HG03095 (cell line): Measurements from ENCODE around the gene CCT8L2.
"Not testable (repeated sequence)": the region's sequence is repeated elsewhere in the genome, so short reads cannot be mapped to it uniquely, and the experiment has no call there.

ENCODE experiments used
- ATAC-seq: cut with Tn5 transposase; IDR thresholded peaks from one replicate; pipeline ENCODE4 v1.9.1; 2021; ENCODE audit warnings: moderate library complexity; ENCODE audit not compliant: unreplicated experiment

The CCT8L2 gene

GRCh38 chr22:16592710-16593109 lies at the start of gene CCT8L2:
Gene CCT8L2, minus strand, starts transcription at chr22:16592810. Its CDS starts 260 bp downstream, at chr22:16592550.
- ATAC-seq, result not testable (repeated sequence)

GRCh38 chr22:16635442-16635841 lies 42.8 kb upstream of the CCT8L2 start:
- ATAC-seq, result not testable (repeated sequence)

- ATAC-seq, result not testable (repeated sequence)
These were observed 41.5 kb upstream of the CCT8L2 start for GRCh38 chr22:16634092-16634491.

- ATAC-seq, result not testable (repeated sequence)
These were observed 35.9 kb upstream of the CCT8L2 start for GRCh38 chr22:16628476-16628875.

- not testable (repeated sequence) for ATAC-seq
These were observed 32.4 kb upstream of the CCT8L2 start for GRCh38 chr22:16625018-16625417.

GRCh38 chr22:16623595-16623994 lies 31.0 kb upstream of the CCT8L2 start:
- ATAC-seq, result not testable (repeated sequence)

- not testable (repeated sequence) for ATAC-seq
These were observed 24.9 kb upstream of the CCT8L2 start for GRCh38 chr22:16617516-16617915.

- ATAC-seq, result not testable (repeated sequence)
These were observed 23.9 kb upstream of the CCT8L2 start for GRCh38 chr22:16616390-16616938.

- not testable (repeated sequence) for ATAC-seq
These were observed 23.1 kb upstream of the CCT8L2 start for GRCh38 chr22:16615606-16616245.

- ATAC-seq, result no peak
These were observed 17.1 kb upstream of the CCT8L2 start for GRCh38 chr22:16609548-16610261.

- no peak for ATAC-seq
These were observed 16.3 kb upstream of the CCT8L2 start for GRCh38 chr22:16608931-16609330.

- not testable (repeated sequence) for ATAC-seq
These were observed 11.8 kb upstream of the CCT8L2 start for GRCh38 chr22:16604257-16604998.

GRCh38 chr22:16603770-16604242 lies 11.2 kb upstream of the CCT8L2 start:
- not testable (repeated sequence) for ATAC-seq

GRCh38 chr22:16603448-16603768 lies 10.8 kb upstream of the CCT8L2 start:
- no peak for ATAC-seq

GRCh38 chr22:16602728-16603447 lies 10.3 kb upstream of the CCT8L2 start:
- ATAC-seq, result not testable (repeated sequence)

- ATAC-seq, result not testable (repeated sequence)
These were observed 9.7 kb upstream of the CCT8L2 start for GRCh38 chr22:16602224-16602727.

GRCh38 chr22:16601437-16602223 lies 9.0 kb upstream of the CCT8L2 start:
- ATAC-seq, result no peak

GRCh38 chr22:16600644-16601436 lies 8.2 kb upstream of the CCT8L2 start:
- not testable (repeated sequence) for ATAC-seq

GRCh38 chr22:16599648-16600047 lies 7.0 kb upstream of the CCT8L2 start:
- ATAC-seq, result not testable (repeated sequence)
